Activated naive CD8-positive, alpha-beta T cell treated with anti-CD3 and anti-CD28 coated beads, Interleukin-2, amount 50 U/mL, for 24 hours (primary cell): ENCODE measurements around the gene TENT4A.

Experiments used
- ATAC-seq: fragments of 150-1000 bp; cut with Tn5 transposase; one replicate; pipeline ENCODE4 v1.10.0; 2021
- DNase-seq: peaks from one replicate; pipeline ENCODE4 v3.0.0; 2021
- H3K27ac Mint-ChIP-seq: one replicate; pipeline ENCODE4 v1.8.0; 2021; ENCODE audit warnings: mild to moderate bottlenecking, mixed read lengths
- H3K27me3 Mint-ChIP-seq: one replicate; pipeline ENCODE4 v1.8.0; 2021; ENCODE audit warnings: mixed read lengths
- H3K36me3 Mint-ChIP-seq: one replicate; pipeline ENCODE4 v1.8.0; 2021; ENCODE audit warnings: low read depth, mixed read lengths
- H3K4me1 Mint-ChIP-seq: one replicate; pipeline ENCODE4 v1.8.0; 2021; ENCODE audit warnings: mixed read lengths
- H3K4me3 Mint-ChIP-seq: one replicate; pipeline ENCODE4 v1.8.0; 2021; ENCODE audit warnings: mild to moderate bottlenecking, moderate library complexity, mixed read lengths
- H3K9me3 Mint-ChIP-seq: one replicate; pipeline ENCODE4 v1.8.0; 2021; ENCODE audit warnings: mixed read lengths

The TENT4A gene

DNA sequence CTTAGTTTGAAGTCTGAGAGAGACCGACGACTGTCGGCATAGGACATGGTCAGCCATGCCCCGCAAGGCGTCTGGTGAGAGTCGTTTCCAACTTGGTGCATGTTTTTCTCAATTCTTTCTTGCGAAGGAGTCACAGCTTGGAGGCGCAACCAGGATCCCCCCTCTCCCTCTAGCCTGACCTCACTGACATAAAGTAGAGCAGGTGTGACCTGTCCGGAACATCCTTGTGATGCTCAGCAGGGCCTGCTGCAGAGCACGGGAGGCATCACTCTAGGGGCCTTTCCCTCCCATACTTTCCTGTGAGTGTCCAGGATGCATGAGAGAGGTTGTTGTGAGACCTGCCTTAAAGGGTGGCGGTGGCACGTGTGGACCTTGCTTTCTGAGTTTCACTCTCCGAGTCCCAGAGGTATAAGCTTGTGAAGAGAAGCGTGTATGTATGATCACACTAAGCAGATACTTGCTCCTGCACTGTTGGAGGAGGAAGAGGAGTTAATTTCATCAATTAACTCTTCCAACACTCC, 5.0 kb downstream of the TENT4A start:
- ATAC-seq (no peak), DNase-seq (no peak)
- H3K4me1 Mint-ChIP-seq, result peaks cover 71% of the 10 kb centered on the region
- H3K4me3 Mint-ChIP-seq, result peak overlapping the region; percentile 36
- peaks cover 43% of the 10 kb centered on the region for H3K36me3 Mint-ChIP-seq
- no peaks in the 10 kb centered on the region for H3K27me3 Mint-ChIP-seq
- no peak overlapping the region for H3K27ac Mint-ChIP-seq
- H3K9me3 Mint-ChIP-seq, result no peaks in the 10 kb centered on the region

GRCh38 chr5:6718718-6719117, 5.5 kb downstream of the TENT4A start:
- Mint-ChIP-seq H3K4me1 (peaks cover 76% of the 10 kb centered on the region), H3K27ac (peak overlapping the region; percentile 47), H3K36me3 (peaks cover 47% of the 10 kb centered on the region), H3K27me3 (no peaks in the 10 kb centered on the region), H3K9me3 (no peaks in the 10 kb centered on the region), H3K4me3 (no peak overlapping the region)
- ATAC-seq (no peak), DNase-seq (no peak)

DNA sequence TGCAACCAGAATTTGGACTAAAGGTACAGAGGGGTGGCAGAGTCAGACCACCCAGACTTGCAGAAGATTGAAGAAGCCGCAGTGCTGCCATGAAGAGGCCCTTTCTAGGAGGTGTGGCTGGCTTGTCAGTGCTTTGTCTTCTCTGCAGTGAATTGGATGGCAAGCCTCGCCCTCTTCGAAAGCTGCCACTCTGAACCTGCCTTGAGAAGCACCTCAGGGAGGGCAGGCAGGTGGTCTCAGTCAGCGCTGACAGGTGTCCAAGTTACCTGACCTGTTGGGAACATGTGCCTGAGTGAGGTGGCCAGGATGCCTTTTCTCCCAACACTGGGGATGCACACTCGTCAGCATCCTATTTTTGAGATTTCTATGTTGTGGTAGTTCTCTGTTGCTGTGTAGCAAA, 6.2 kb downstream of the TENT4A start:
- H3K27me3 Mint-ChIP-seq, result no peaks in the 10 kb centered on the region
- no peaks in the 10 kb centered on the region for H3K9me3 Mint-ChIP-seq
- peaks cover 54% of the 10 kb centered on the region for H3K36me3 Mint-ChIP-seq
- no peak overlapping the region for H3K4me3 Mint-ChIP-seq
- H3K27ac Mint-ChIP-seq, result no peak overlapping the region
- H3K4me1 Mint-ChIP-seq, result peaks cover 83% of the 10 kb centered on the region
- no peak for DNase-seq
- no peak for ATAC-seq

DNA sequence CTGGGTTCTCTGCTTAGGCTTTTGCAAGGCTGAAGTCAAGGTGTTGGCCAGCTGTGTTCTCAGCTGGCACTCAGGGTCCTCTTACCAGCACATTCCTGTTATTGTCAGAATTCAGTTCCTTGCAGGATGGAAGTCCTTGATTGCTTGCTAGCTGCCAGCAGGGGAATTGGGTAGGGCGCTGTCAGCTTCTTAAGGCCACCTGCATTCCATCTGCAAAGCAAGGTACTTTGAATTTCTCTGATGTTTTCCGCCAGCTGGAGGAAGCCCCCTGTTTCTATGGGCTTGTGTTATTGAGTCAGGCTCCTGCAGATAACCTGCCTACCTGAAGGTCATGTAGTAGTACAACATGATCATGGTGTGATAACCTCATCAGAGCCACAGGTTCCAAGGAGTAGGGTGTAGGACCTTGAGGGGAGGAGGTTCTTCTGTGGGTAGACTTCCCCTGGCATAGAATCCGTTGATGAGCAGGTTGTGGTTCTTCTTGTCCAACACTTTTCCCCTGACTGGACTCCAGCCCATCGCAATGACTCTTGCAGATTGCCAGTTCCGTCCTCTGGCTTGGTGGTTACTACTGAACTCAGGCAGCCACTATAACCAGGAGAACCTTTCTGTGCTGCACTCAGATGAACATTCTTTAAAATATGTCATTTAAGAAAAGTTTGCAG, 6.8 kb downstream of the TENT4A start:
- peaks cover 54% of the 10 kb centered on the region for H3K36me3 Mint-ChIP-seq
- ATAC-seq, result no peak
- no peaks in the 10 kb centered on the region for H3K9me3 Mint-ChIP-seq
- H3K27me3 Mint-ChIP-seq, result no peaks in the 10 kb centered on the region
- H3K27ac Mint-ChIP-seq, result no peak overlapping the region
- H3K4me3 Mint-ChIP-seq, result no peak overlapping the region
- peaks cover 86% of the 10 kb centered on the region for H3K4me1 Mint-ChIP-seq
- no peak for DNase-seq

DNA sequence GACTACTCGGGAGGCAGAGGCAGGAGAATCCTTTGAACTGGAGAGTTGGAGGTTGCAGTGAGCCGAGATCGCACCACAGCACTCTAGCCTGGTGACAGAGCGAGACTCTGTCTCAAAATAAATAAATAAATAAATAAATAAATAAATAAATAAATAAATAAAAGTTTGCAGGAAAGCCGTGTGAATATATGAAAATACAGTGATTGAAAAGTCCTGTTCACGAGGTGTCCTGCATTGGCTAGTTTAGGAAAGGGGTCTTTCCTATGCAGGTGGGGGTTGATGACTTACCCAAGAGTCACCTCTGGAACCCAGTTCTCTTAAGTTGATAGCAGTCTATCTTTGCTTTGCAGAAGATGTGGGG, 7.3 kb downstream of the TENT4A start:
- no peak overlapping the region for H3K4me3 Mint-ChIP-seq
- no peaks in the 10 kb centered on the region for H3K9me3 Mint-ChIP-seq
- peaks cover 57% of the 10 kb centered on the region for H3K36me3 Mint-ChIP-seq
- no peak overlapping the region for H3K27ac Mint-ChIP-seq
- H3K4me1 Mint-ChIP-seq, result peaks cover 87% of the 10 kb centered on the region
- H3K27me3 Mint-ChIP-seq, result no peaks in the 10 kb centered on the region
- no peak for ATAC-seq
- no peak for DNase-seq

DNA sequence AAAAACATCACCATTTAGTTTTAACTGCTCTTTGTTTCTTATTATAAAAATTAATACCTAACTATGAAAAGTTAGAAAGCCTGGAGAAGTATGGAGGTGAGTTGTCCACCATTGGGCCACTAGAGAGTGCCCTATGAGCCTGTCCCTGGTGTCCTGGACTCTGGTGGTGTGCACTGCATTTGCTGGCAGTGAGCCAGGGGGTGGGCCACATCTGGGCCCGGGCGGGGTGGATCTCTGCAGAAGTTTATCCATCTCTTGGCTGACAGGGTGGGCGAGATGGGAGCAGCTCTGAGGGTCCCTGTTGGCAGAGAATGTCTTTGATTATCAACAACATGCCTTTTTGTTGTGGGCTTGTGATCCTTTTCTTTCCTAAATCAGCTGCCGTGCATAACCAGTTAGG, 8.2 kb downstream of the TENT4A start:
- ATAC-seq (no peak), DNase-seq (no peak)
- H3K4me3 Mint-ChIP-seq, result peak overlapping the region; percentile 52
- H3K27ac Mint-ChIP-seq, result peak overlapping the region; percentile 83
- H3K9me3 Mint-ChIP-seq, result no peaks in the 10 kb centered on the region
- H3K4me1 Mint-ChIP-seq, result peaks cover 89% of the 10 kb centered on the region
- peaks cover 52% of the 10 kb centered on the region for H3K36me3 Mint-ChIP-seq
- H3K27me3 Mint-ChIP-seq, result no peaks in the 10 kb centered on the region

- peak overlapping the region; percentile 83 for H3K27ac Mint-ChIP-seq
- H3K9me3 Mint-ChIP-seq, result no peaks in the 10 kb centered on the region
- peak overlapping the region; percentile 52 for H3K4me3 Mint-ChIP-seq
- peaks cover 89% of the 10 kb centered on the region for H3K4me1 Mint-ChIP-seq
- no peaks in the 10 kb centered on the region for H3K27me3 Mint-ChIP-seq
- H3K36me3 Mint-ChIP-seq, result peaks cover 47% of the 10 kb centered on the region
- ATAC-seq (peak; percentile 12), DNase-seq (no peak)
Measured at GRCh38 chr5:6722015-6722414, 8.8 kb downstream of the TENT4A start.

GRCh38 chr5:6723122-6723815, 10.0 kb downstream of the TENT4A start:
- Mint-ChIP-seq H3K36me3 (peaks cover 48% of the 10 kb centered on the region), H3K4me3 (no peak overlapping the region), H3K27ac (no peak overlapping the region), H3K4me1 (peaks cover 89% of the 10 kb centered on the region), H3K27me3 (no peaks in the 10 kb centered on the region), H3K9me3 (no peaks in the 10 kb centered on the region)
- no peak for ATAC-seq
- DNase-seq, result no peak

- no peak for DNase-seq
- Mint-ChIP-seq H3K4me3 (no peak overlapping the region), H3K27me3 (no peaks in the 10 kb centered on the region), H3K4me1 (peaks cover 89% of the 10 kb centered on the region), H3K9me3 (no peaks in the 10 kb centered on the region), H3K36me3 (peaks cover 42% of the 10 kb centered on the region), H3K27ac (peak overlapping the region; percentile 25)
- ATAC-seq, result no peak
Measured at GRCh38 chr5:6723816-6724300, 10.6 kb downstream of the TENT4A start.

GRCh38 chr5:6724321-6724929, 11.2 kb downstream of the TENT4A start:
- no peak overlapping the region for H3K27ac Mint-ChIP-seq
- H3K27me3 Mint-ChIP-seq, result no peaks in the 10 kb centered on the region
- DNase-seq, result no peak
- ATAC-seq, result peak; percentile 20
- no peaks in the 10 kb centered on the region for H3K9me3 Mint-ChIP-seq
- peaks cover 38% of the 10 kb centered on the region for H3K36me3 Mint-ChIP-seq
- no peak overlapping the region for H3K4me3 Mint-ChIP-seq
- H3K4me1 Mint-ChIP-seq, result peaks cover 90% of the 10 kb centered on the region

GRCh38 chr5:6725421-6725820, 12.2 kb downstream of the TENT4A start:
- H3K4me3 Mint-ChIP-seq, result no peak overlapping the region
- no peak for ATAC-seq
- H3K36me3 Mint-ChIP-seq, result peaks cover 31% of the 10 kb centered on the region
- H3K27ac Mint-ChIP-seq, result peak overlapping the region; percentile 30
- no peaks in the 10 kb centered on the region for H3K9me3 Mint-ChIP-seq
- H3K27me3 Mint-ChIP-seq, result no peaks in the 10 kb centered on the region
- peaks cover 90% of the 10 kb centered on the region for H3K4me1 Mint-ChIP-seq
- no peak for DNase-seq

DNA sequence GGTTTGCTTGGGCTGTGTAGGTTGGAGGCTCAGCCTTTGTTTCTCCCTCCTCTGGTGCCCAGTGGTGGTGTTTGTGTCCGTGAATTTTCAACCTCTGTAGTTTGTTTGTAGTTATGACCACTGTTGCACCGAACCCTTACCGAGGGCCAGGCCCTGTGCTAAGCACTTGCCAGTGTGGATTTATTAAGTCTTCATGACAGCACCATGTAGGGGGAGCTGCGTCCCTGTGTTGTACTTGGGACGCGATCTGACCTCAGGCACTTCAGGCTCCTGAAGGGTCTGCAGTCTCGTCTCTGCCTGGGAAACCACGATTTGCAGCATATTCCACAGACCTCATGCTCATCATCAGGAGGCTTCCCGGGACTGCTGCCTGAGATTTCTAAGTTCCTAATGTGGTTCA, 12.8 kb downstream of the TENT4A start:
- H3K4me1 Mint-ChIP-seq, result peaks cover 89% of the 10 kb centered on the region
- DNase-seq (no peak), ATAC-seq (no peak)
- H3K27me3 Mint-ChIP-seq, result no peaks in the 10 kb centered on the region
- no peak overlapping the region for H3K4me3 Mint-ChIP-seq
- no peaks in the 10 kb centered on the region for H3K9me3 Mint-ChIP-seq
- no peak overlapping the region for H3K27ac Mint-ChIP-seq
- peaks cover 33% of the 10 kb centered on the region for H3K36me3 Mint-ChIP-seq

GRCh38 chr5:6727231-6727630, 14.0 kb downstream of the TENT4A start:
- peaks cover 32% of the 10 kb centered on the region for H3K36me3 Mint-ChIP-seq
- H3K4me1 Mint-ChIP-seq, result peaks cover 90% of the 10 kb centered on the region
- no peak overlapping the region for H3K4me3 Mint-ChIP-seq
- ATAC-seq (no peak), DNase-seq (no peak)
- H3K27ac Mint-ChIP-seq, result no peak overlapping the region
- H3K9me3 Mint-ChIP-seq, result no peaks in the 10 kb centered on the region
- no peaks in the 10 kb centered on the region for H3K27me3 Mint-ChIP-seq

DNA sequence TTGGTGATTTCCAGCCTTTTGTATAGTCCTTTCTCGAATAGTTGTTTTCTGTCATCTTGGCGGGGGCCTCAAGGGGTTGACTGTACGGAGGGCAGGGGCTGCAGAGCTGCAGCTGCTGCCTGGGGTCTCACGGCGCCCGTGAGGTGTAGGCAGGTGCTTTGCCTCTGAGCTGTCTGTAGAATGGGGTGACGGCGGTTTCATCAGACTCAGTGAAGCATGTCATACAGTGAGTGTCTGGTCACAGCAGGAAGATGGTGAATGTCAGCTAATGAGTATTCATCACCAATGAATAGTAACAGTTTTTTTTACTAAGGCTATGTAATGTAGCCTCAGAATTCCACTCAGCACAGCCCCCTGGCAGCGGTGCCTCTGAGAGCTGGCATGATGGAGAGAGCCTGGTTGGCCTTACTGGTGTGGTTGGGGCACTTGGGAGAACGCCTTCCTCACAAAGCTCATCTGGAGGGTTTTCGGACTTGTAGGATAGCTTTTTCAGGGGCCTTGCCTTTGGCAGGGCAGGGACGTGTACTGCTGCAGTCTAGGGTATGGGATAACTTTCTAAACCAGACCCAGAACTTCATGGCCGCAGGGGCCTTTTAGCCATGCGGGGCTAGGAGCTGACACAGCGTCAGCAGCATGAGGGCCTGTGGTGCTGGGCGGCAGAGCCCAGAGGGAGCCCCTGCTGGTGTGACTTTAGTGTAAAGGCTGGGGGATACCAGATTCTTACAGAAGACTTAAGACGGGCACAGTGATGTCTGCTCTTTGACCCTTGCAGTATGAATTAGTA, 15.0 kb downstream of the TENT4A start:
- no peaks in the 10 kb centered on the region for H3K9me3 Mint-ChIP-seq

More for the DNA sequence above, 15.0 kb downstream of the TENT4A start:
- Mint-ChIP-seq H3K4me1 (peaks cover 90% of the 10 kb centered on the region), H3K27me3 (no peaks in the 10 kb centered on the region), H3K36me3 (peaks cover 30% of the 10 kb centered on the region), H3K27ac (peak overlapping the region; percentile 36), H3K4me3 (no peak overlapping the region)
- ATAC-seq (peak; percentile 57), DNase-seq (peak; percentile 13)
